Neuron (in vitro differentiated cells): ENCODE measurements around the gene RFC1.
"Not testable (repeated sequence)": the region's sequence is repeated elsewhere in the genome, so short reads cannot be mapped to it uniquely, and the experiment has no call there.

ENCODE experiments used
- H2AFZ ChIP-seq: one replicate; pipeline ENCODE4 v1.6.1; 2013; ENCODE audit warnings: low read depth, mild to moderate bottlenecking, inconsistent platforms, low read length, moderate library complexity
- H3K27me3 ChIP-seq: one replicate; pipeline ENCODE4 v1.6.1; 2013; ENCODE audit warnings: low read length; ENCODE audit not compliant: insufficient read depth
- H3K36me3 ChIP-seq: one replicate; pipeline ENCODE4 v1.6.1; 2013; ENCODE audit warnings: low read length; ENCODE audit not compliant: insufficient read depth
- H3K4me1 ChIP-seq: one replicate; pipeline ENCODE4 v1.6.1; 2013; ENCODE audit warnings: low read length; ENCODE audit not compliant: insufficient read depth
- H3K4me3 ChIP-seq: 2 replicates; pipeline ENCODE4 v1.5.1; 2013; ENCODE audit warnings: mild to moderate bottlenecking, low read length, moderate library complexity
- H3K9me3 ChIP-seq: one replicate; pipeline ENCODE4 v1.6.1; 2013; ENCODE audit warnings: low read length

RFC1 gene, protein sequence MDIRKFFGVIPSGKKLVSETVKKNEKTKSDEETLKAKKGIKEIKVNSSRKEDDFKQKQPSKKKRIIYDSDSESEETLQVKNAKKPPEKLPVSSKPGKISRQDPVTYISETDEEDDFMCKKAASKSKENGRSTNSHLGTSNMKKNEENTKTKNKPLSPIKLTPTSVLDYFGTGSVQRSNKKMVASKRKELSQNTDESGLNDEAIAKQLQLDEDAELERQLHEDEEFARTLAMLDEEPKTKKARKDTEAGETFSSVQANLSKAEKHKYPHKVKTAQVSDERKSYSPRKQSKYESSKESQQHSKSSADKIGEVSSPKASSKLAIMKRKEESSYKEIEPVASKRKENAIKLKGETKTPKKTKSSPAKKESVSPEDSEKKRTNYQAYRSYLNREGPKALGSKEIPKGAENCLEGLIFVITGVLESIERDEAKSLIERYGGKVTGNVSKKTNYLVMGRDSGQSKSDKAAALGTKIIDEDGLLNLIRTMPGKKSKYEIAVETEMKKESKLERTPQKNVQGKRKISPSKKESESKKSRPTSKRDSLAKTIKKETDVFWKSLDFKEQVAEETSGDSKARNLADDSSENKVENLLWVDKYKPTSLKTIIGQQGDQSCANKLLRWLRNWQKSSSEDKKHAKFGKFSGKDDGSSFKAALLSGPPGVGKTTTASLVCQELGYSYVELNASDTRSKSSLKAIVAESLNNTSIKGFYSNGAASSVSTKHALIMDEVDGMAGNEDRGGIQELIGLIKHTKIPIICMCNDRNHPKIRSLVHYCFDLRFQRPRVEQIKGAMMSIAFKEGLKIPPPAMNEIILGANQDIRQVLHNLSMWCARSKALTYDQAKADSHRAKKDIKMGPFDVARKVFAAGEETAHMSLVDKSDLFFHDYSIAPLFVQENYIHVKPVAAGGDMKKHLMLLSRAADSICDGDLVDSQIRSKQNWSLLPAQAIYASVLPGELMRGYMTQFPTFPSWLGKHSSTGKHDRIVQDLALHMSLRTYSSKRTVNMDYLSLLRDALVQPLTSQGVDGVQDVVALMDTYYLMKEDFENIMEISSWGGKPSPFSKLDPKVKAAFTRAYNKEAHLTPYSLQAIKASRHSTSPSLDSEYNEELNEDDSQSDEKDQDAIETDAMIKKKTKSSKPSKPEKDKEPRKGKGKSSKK

DNA sequence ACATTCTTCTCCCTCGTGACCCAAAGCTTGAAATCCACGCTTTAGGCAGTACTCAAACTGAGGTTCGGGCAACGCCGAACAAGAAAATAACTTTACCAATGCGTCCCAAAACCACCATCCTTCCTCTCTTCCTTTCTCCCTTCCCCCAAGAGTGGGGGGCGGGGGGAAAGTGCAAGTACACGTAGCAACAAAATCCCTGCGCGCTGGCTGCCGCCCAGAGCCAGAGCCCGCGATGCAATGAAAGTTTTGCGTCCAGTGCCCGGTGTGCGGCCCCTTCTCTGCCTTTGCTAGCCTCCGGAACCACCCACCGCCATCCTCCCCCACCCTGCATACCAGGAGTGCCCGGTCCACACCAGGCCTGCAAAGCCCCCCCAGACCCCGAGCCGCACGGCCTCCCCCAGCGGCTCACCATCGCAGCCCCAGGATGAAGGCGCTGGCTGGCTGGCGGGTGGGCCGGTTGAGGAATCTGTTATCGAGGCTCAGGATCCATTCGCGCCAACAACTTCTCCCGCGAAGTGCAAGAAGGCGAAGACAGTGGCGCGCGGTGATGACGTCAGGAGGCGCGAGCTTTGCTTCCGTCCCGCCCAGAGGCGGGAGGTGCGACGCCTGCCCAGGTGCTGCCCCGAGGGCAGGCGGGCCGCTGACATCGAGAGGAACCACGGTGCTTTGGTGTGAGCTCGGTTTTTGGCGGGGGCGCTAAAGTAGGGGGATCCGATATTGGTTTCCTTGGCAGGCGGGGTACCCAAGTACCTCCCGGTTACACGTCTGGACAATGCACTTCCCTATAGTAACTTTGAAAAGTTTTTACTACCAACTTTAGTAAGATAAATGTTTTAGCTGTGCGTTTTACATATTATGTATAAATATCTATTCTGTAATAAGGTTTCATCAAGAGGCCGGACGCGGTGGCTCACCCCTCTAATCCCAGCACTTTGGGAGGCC lies at the start of gene RFC1:
TSS of gene RFC1 (minus strand) at position 533 of the 942 bp plus-strand sequence. CDS start at position 412, 121 bp downstream.
- Histone ChIP-seq H3K27me3 (no peaks in the 10 kb centered on the region), H3K36me3 (no peaks in the 10 kb centered on the region), H3K4me1 (peaks cover 11% of the 10 kb centered on the region), H3K4me3 (peak within 1 kb of the TSS; percentile 93), H3K9me3 (no peaks in the 10 kb centered on the region), H2AFZ (peak within 1 kb of the TSS; percentile 78)

DNA sequence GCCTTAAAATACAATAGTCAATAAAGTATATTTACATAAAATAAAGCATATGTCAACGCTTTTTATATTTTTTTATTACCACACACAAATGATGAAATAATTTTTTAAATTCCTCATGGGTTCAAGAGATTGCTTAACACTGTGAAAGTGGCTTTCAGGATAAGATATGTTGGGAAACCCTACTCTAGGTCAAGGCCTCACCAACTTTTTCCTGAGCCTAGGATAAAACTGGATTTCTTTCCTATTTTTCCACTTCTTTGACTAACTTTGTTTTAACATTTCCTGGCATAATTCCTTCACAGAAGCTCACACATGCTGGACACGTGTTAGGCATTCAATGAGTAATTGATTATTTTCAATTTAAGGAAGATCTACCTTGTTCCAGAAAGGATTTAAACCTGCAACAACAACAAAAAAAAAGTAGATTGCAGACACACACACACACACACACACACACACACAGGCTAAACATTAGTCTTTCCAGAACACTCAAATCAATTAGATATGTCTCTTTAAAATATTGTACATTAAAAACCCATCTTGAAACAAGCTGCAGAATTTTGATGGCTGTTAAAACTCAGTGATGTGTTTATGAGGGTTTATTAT lies 49.6 kb upstream of the RFC1 start:
- no peaks in the 10 kb centered on the region for H3K9me3 ChIP-seq
- no peaks in the 10 kb centered on the region for H3K27me3 ChIP-seq
- no peak overlapping the region for H2AFZ ChIP-seq

DNA sequence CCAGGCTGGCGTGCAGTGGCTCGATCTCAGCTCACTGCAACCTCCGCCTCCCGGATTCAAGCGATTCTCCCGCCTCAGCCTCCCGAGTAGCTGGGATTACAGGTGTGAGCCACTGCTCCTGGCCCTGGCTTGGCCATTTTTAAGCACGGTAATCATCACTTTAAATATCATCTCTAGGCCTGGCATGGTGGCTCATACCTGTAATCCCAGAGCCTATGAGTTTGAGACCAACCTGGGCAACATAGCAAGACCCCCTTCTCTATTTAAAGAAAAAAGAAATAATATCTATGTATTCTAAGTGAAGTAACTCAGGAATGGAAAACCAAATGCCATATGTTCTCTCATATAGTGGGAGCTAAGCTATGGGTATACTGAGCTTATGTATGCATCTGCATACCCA lies 45.4 kb upstream of the RFC1 start:
- not testable (repeated sequence) for H3K9me3 ChIP-seq, H3K36me3 ChIP-seq, H2AFZ ChIP-seq, H3K27me3 ChIP-seq, H3K4me3 ChIP-seq, H3K4me1 ChIP-seq

More for the DNA sequence above, 49.6 kb upstream of the RFC1 start:
- Histone ChIP-seq H3K4me3 (no peak overlapping the region), H3K36me3 (no peaks in the 10 kb centered on the region), H3K4me1 (no peaks in the 10 kb centered on the region)

GRCh38 chr4:39410415-39410814 lies 44.3 kb upstream of the RFC1 start:
- no peaks in the 10 kb centered on the region for H3K9me3 ChIP-seq
- no peak overlapping the region for H3K4me3 ChIP-seq
- no peaks in the 10 kb centered on the region for H3K36me3 ChIP-seq
- no peak overlapping the region for H2AFZ ChIP-seq
- no peaks in the 10 kb centered on the region for H3K27me3 ChIP-seq
- H3K4me1 ChIP-seq, result no peaks in the 10 kb centered on the region

DNA sequence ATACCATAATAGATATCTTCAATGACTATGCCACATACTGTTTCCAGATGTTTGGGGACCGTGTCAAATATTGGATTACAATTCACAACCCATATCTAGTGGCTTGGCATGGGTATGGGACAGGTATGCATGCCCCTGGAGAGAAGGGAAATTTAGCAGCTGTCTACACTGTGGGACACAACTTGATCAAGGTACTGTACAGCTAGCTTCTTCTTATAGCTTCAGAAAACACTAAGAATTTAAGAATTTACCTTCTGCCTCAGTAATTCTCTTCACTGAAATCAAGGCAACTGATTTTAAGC lies 41.4 kb upstream of the RFC1 start:
- H3K36me3 ChIP-seq, result no peaks in the 10 kb centered on the region
- H3K27me3 ChIP-seq, result no peaks in the 10 kb centered on the region
- H3K4me1 ChIP-seq, result no peaks in the 10 kb centered on the region
- no peaks in the 10 kb centered on the region for H3K9me3 ChIP-seq
- H3K4me3 ChIP-seq, result no peak overlapping the region
- H2AFZ ChIP-seq, result no peak overlapping the region

GRCh38 chr4:39406763-39407583 lies 40.8 kb upstream of the RFC1 start, which contains the start of gene KLB:
KLB (plus strand) TSS chr4:39406930; CDS start chr4:39406950, 20 bp downstream.
- no peaks in the 10 kb centered on the region for H3K4me1 ChIP-seq
- H3K27me3 ChIP-seq, result no peaks in the 10 kb centered on the region
- no peak within 1 kb of the TSS for H2AFZ ChIP-seq
- no peaks in the 10 kb centered on the region for H3K9me3 ChIP-seq
- no peak within 1 kb of the TSS for H3K4me3 ChIP-seq
- H3K36me3 ChIP-seq, result no peaks in the 10 kb centered on the region

- H3K9me3 ChIP-seq, H3K4me1 ChIP-seq, H2AFZ ChIP-seq, H3K4me3 ChIP-seq, H3K27me3 ChIP-seq, H3K36me3 ChIP-seq: not testable (repeated sequence)
These were observed 35.5 kb upstream of the RFC1 start for GRCh38 chr4:39401640-39402039.

DNA sequence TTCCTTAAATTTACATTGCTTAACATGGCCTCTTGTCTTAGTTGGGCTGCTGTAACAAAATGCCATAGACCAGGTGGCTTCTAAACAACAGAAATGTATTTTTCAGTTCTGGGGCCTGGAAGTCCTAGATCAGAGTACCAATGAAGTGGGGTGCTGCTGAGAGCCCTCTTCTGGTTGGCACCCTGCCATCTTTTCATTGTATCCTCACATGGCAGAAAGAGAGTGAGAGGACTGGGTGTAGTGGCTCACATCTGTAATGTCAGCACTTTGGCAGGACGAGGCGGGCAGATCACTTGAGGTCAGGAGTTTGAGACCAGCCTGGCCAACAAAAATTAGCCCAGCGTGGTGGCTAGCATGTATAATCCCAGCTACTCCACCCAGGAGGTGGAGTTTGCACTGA lies 28.5 kb upstream of the RFC1 start:
- Histone ChIP-seq H3K4me1 (no peaks in the 10 kb centered on the region), H2AFZ (no peak overlapping the region), H3K9me3 (no peaks in the 10 kb centered on the region), H3K36me3 (no peaks in the 10 kb centered on the region), H3K27me3 (peaks cover 2% of the 10 kb centered on the region), H3K4me3 (no peak overlapping the region)

GRCh38 chr4:39390603-39391002 lies 24.4 kb upstream of the RFC1 start:
- H2AFZ ChIP-seq, result no peak overlapping the region
- peaks cover 2% of the 10 kb centered on the region for H3K27me3 ChIP-seq
- no peaks in the 10 kb centered on the region for H3K4me1 ChIP-seq
- no peaks in the 10 kb centered on the region for H3K36me3 ChIP-seq
- no peaks in the 10 kb centered on the region for H3K9me3 ChIP-seq
- H3K4me3 ChIP-seq, result no peak overlapping the region

DNA sequence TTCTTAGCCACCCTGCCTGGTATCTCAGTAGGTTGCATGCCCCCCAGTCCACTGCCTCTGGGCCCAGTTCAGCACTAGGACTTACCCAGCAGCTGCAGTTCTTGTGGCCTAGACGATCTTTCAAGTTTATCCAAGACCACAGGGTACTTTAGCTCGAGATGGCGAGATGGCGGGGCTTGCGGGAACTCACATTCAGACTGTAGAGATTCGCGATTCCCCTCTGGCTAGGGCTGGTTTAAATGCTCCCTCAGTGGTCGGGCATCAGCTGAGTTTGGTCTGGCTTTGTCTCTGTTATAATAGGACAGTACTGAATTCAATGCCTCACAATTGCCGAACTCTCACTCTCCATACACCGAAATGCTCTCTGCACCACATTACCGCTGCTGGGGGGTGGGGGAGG lies 18.4 kb upstream of the RFC1 start:
- Histone ChIP-seq H3K27me3 (no peaks in the 10 kb centered on the region), H3K36me3 (no peaks in the 10 kb centered on the region), H3K9me3 (no peaks in the 10 kb centered on the region), H3K4me1 (no peaks in the 10 kb centered on the region), H3K4me3 (no peak overlapping the region), H2AFZ (no peak overlapping the region)

DNA sequence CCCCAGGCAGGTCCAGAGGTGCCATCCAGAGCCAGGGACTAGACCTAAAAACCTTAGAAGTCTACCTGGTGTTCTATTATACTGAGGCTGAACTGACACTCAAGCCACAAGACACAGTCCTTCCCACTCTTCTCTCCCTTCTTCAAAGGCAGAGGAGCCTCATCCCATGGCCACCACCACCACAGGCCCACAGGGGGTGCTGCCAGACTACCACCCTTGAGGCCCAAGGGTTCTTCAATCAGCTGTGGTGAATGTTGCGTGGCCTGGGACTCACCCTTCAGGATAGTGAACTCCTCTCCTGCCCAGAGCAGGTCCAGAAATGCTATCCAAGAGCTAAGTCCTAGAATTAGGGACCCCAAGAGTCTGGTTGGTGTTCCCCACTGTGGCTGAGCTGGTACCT lies 17.5 kb upstream of the RFC1 start:
- Histone ChIP-seq H3K4me1 (no peaks in the 10 kb centered on the region), H3K9me3 (no peaks in the 10 kb centered on the region), H2AFZ (no peak overlapping the region), H3K36me3 (no peaks in the 10 kb centered on the region), H3K27me3 (no peaks in the 10 kb centered on the region), H3K4me3 (no peak overlapping the region)
